Gastrocnemius medialis (tissue), 4 donors: ENCODE measurements around the gene FAM210B. TPM values are rescaled to one million over a fixed set of nuclear protein-coding genes. Genes with fewer than 3 reads are reported as not detected.

Source experiments
- ATAC-seq, 2 donors: fragments of 150-250 bp; one replicate each; pipeline ENCODE4 v1.9.1; 2016
- DNase-seq, 2 donors: peaks; one replicate each; pipeline ENCODE4 v3.0.0-alpha.2; 2019
- H3K27ac ChIP-seq, 4 donors: fragments of 200-600 bp; sonication (generic); 1 replicate in 1 of 4; 2 replicates in 3 of 4; pipeline ENCODE4 v1.5.1; 2016 to 2018; ENCODE audit warnings: mild to moderate bottlenecking in 2 of 4, moderate library complexity in 1 of 4
- H3K27me3 ChIP-seq, 3 donors: fragments of 200-600 bp; sonication (generic) in 2 of 3; 1 replicate in 1 of 3; 2 replicates in 2 of 3; pipeline versions ENCODE4 v1.5.1 to v1.6.0; 2016 to 2019; ENCODE audit warnings: mild to moderate bottlenecking in 1 of 3, moderate library complexity in 1 of 3
- H3K36me3 ChIP-seq, 2 donors: fragments of 200-600 bp; sonication (generic) in 1 of 2; one replicate each; pipeline ENCODE4 v1.5.1; 2017 to 2018
- H3K4me1 ChIP-seq, 2 donors: fragments of 200-600 bp; sonication (generic) in 1 of 2; one replicate each; pipeline ENCODE4 v1.5.1; 2016 to 2017; ENCODE audit warnings: mild to moderate bottlenecking in 2 of 2
- H3K4me3 ChIP-seq, 4 donors: fragments of 200-600 bp; sonication (generic) in 3 of 4; 1 replicate in 1 of 4; 2 replicates in 3 of 4; pipeline ENCODE4 v1.5.1; 2016 to 2019; ENCODE audit warnings: mild to moderate bottlenecking in 2 of 4
- H3K9me3 ChIP-seq, 3 donors: fragments of 200-600 bp; sonication (generic) in 2 of 3; 1 replicate in 1 of 3; 2 replicates in 2 of 3; pipeline ENCODE4 v1.5.1; 2016 to 2019
- CTCF ChIP-seq, 5 experiments: fragments of 450-650 bp in 3 of 5; fragments of 200-600 bp in 2 of 5; sonication (generic) in 2 of 5; IDR thresholded peaks in 4 of 5; conservative IDR thresholded peaks in 1 of 5; 1 replicate in 4 of 5; 2 replicates in 1 of 5; pipeline ENCODE4 v1.5.1; 2016 to 2019; ENCODE audit warnings: antibody characterized with exemption in 5 of 5, mild to moderate bottlenecking in 3 of 5, moderate library complexity in 3 of 5
- POLR2A ChIP-seq, 2 donors: fragments of 450-650 bp; IDR thresholded peaks; one replicate each; pipeline ENCODE4 v1.6.1; 2017; ENCODE audit warnings: antibody characterized with exemption in 2 of 2, mild to moderate bottlenecking in 2 of 2, moderate library complexity in 2 of 2
- in situ Hi-C, 4 donors: fragments of 200-750 bp; cut with MboI; loops; one replicate each; pipeline versions ENCODE4 v1.15.0 to v1.8.0; 2017; ENCODE audit warnings: low sequenced_read_pairs in 4 of 4
- intact Hi-C: fragments of 100-400 bp; cut with DNase I; formaldehyde crosslinking; loops from one replicate; pipeline ENCODE4 v1.15.1; 2023; ENCODE audit warnings: low total_unique reads
- total RNA-seq, 4 donors: library from RNA; depleted of rRNA; stranded (reverse); fragments of >200 nt; gene quantifications; one replicate each; pipeline versions ENCODE4 v1.1.0 to v1.2.3, GENCODE V29; 2016

The FAM210B gene
- total RNA-seq, 4 donors from 2014 or later = 34.5 to 57.2 (median 41.4) TPM

- no peak for TF ChIP-seq CTCF (IDR thresholded peaks at IDR 0.05 in 4 of 5, conservative IDR thresholded peaks at IDR 0.05 in 1 of 5)
- no peak for TF ChIP-seq POLR2A (IDR thresholded peaks at IDR 0.05)
- in situ Hi-C loops (no loop called here), intact Hi-C loops (no loop called here)
- Histone ChIP-seq H3K27ac (no peak overlapping the region), H3K27me3 (peaks cover 12 to 25% (median 16%) of the 10 kb centered on the region in 3 donors), H3K36me3 (no peaks in the 10 kb centered on the region), H3K4me3 (no peak overlapping the region), H3K9me3 (no peaks in the 10 kb centered on the region), H3K4me1 (no peaks in the 10 kb centered on the region)
- no peak for ATAC-seq
- no peak for DNase-seq
These were observed 16.0 kb upstream of the FAM210B start for GRCh38 chr20:56342783-56343182.

DNA sequence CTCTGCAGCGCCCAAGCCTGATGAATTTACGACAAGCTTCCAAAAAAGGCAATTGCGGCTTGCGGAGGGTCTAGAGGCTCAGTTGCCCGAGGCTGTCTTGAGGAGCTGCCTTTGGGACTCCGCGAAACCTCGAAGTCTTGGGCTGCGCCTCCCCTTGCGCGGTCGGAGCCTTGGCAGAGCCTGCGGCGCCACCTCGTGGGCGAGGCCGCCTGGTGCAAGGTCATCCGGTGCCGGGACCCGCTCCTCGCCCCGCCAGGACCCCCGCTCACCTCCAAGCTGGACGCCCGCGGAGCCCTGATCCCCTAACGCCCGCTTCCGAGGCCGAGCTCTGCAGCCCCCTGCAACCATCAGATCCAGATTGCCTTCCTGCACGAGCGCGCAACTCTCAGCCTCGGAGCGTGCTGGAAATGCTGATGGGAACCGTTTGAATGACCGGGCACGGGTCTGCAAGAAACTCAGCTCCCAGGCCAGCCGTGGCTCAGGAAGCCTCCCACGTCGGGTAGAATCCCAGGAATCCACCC lies 14.9 kb upstream of the FAM210B start:
- Histone ChIP-seq H3K27me3 (peaks cover 12 to 30% (median 19%) of the 10 kb centered on the region in 3 donors), H3K27ac (no peak overlapping the region), H3K4me1 (no peaks in the 10 kb centered on the region), H3K36me3 (no peaks in the 10 kb centered on the region), H3K4me3 (peak overlapping the region in 1 of 4 donors; percentile 28), H3K9me3 (no peaks in the 10 kb centered on the region)
- TF ChIP-seq POLR2A (IDR thresholded peaks at IDR 0.05) = no peak
- TF ChIP-seq CTCF (IDR thresholded peaks at IDR 0.05 in 4 of 5, conservative IDR thresholded peaks at IDR 0.05 in 1 of 5) = peak in 3 of 5 experiments; percentile 37 to 43 (median 39)
- in situ Hi-C loops (no loop called here), intact Hi-C loops (no loop called here)
- DNase-seq (no peak), ATAC-seq (no peak)

DNA sequence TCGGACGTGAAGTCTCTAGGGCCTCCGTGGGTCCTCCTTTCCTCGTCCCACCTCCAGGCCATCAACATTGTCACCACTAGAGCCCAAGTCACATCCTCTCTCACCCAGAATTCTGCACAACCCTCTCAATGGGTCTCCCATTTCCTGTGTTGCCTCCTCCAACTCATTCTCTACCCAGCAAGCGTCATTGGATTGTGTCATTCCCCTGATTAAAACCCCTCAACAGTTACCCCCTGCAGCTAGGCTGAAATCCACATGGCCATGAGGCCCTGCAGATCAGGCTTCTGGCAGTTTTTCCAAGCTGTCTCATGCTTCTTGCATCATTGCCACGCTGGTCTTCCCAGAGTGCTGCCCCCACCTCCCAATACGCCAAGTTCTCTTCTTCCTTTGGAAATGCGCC lies 12.9 kb upstream of the FAM210B start:
- ATAC-seq = no peak
- no peak overlapping the region for H3K27ac ChIP-seq
- peaks cover 12 to 30% (median 19%) of the 10 kb centered on the region in 3 donors for H3K27me3 ChIP-seq
- no peaks in the 10 kb centered on the region for H3K9me3 ChIP-seq
- no peak for DNase-seq
- H3K4me3 ChIP-seq = no peak overlapping the region
- no peaks in the 10 kb centered on the region for H3K4me1 ChIP-seq
- intact Hi-C loops = no loop called here
- TF ChIP-seq CTCF (IDR thresholded peaks at IDR 0.05 in 4 of 5, conservative IDR thresholded peaks at IDR 0.05 in 1 of 5) (no peak), POLR2A (IDR thresholded peaks at IDR 0.05) (no peak)
- in situ Hi-C loops = no loop called here
- no peaks in the 10 kb centered on the region for H3K36me3 ChIP-seq

GRCh38 chr20:56347628-56348304 lies 11.0 kb upstream of the FAM210B start:
- no peak overlapping the region for H3K4me3 ChIP-seq
- no peak overlapping the region for H3K27ac ChIP-seq
- ATAC-seq = no peak
- in situ Hi-C loops (no loop called here), intact Hi-C loops (no loop called here)
- DNase-seq = no peak
- TF ChIP-seq POLR2A (IDR thresholded peaks at IDR 0.05) = no peak
- no peak for TF ChIP-seq CTCF (IDR thresholded peaks at IDR 0.05 in 4 of 5, conservative IDR thresholded peaks at IDR 0.05 in 1 of 5)
- H3K27me3 ChIP-seq = peaks cover 12 to 24% (median 19%) of the 10 kb centered on the region in 3 donors
- H3K9me3 ChIP-seq = no peaks in the 10 kb centered on the region
- H3K36me3 ChIP-seq = no peaks in the 10 kb centered on the region
- H3K4me1 ChIP-seq = no peaks in the 10 kb centered on the region
